ENCODE data around the gene BCAR1.

- no peak for TF ChIP-seq PBX3 (IDR thresholded peaks at IDR 0.05; ENCODE audit: insufficient replicate concordance, low read depth, low read length)
- TF ChIP-seq TAF1 (IDR thresholded peaks at IDR 0.05; ENCODE audit: borderline replicate concordance, low read depth, low read length): no peak
- no peak for TF ChIP-seq FOXM1 (IDR thresholded peaks at IDR 0.05; ENCODE audit: low read depth, low read length)
- TF ChIP-seq CTCF (IDR thresholded peaks at IDR 0.05 in 2 of 3, conservative IDR thresholded peaks at IDR 0.05 in 1 of 3; ENCODE audit: control insufficient read depth in 2 of 3, extremely low read depth in 1 of 3, insufficient read depth in 1 of 3, low read depth in 3 of 3, low read length in 3 of 3): 0 out of 6 replicates have a peak, but pooled peaks of 1 of the 3 experiments have one; percentile 2
- TF ChIP-seq CEBPB (IDR thresholded peaks at IDR 0.05; ENCODE audit: borderline replicate concordance in 1 of 2, low read depth in 2 of 2, low read length in 2 of 2): no peak
- TF ChIP-seq YY1 (IDR thresholded peaks at IDR 0.05; ENCODE audit: low read depth, low read length): no peak
- TF ChIP-seq KAT2A (conservative IDR thresholded peaks at IDR 0.05; ENCODE audit: control insufficient read depth, low read depth, low read length): no peak
- TF ChIP-seq ESRRA (IDR thresholded peaks at IDR 0.05; ENCODE audit: low read length): no peak
- no peak for TF ChIP-seq EP300 (IDR thresholded peaks at IDR 0.05; ENCODE audit: borderline replicate concordance in 1 of 2, control insufficient read depth in 1 of 2, low read depth in 2 of 2, low read length in 2 of 2)
- TF ChIP-seq RAD21 (IDR thresholded peaks at IDR 0.05; ENCODE audit: insufficient read depth, low read depth, low read length): 0 out of 2 replicates have a peak, but pooled peaks have one; percentile 15
- TF ChIP-seq CBFB (IDR thresholded peaks at IDR 0.05; ENCODE audit: low read depth): no peak
- no peak; the same call in 1 of the 2 replicates for TF ChIP-seq SMARCA5 (IDR thresholded peaks at IDR 0.05)
- TF ChIP-seq STAT1 (conservative IDR thresholded peaks at IDR 0.05): no peak
- TF ChIP-seq EZH2 (IDR thresholded peaks at IDR 0.05; ENCODE audit: borderline replicate concordance, control insufficient read depth, low read depth, low read length): no peak
These were observed 7.1 kb downstream of the BCAR1 start for GRCh38 chr16:75244225-75244809.
